Parathyroid adenoma (tissue), 2 donors: ENCODE measurements around the gene NSG1.

Experiments
- H2AFZ ChIP-seq: fragments of 300-600 bp; sonication (generic); one replicate; pipeline ENCODE4 v1.7.0; 2017; ENCODE audit warnings: antibody characterized with exemption, mild to moderate bottlenecking
- H3K27ac ChIP-seq: fragments of 300-600 bp; sonication (generic); one replicate; pipeline ENCODE4 v1.7.0; 2017
- H3K27me3 ChIP-seq: fragments of 300-600 bp; sonication (generic); one replicate; pipeline ENCODE4 v1.7.0; 2017; ENCODE audit warnings: low read length; ENCODE audit not compliant: control insufficient read depth, insufficient read depth
- H3K36me3 ChIP-seq: fragments of 300-600 bp; sonication (generic); one replicate; pipeline ENCODE4 v1.7.0; 2017; ENCODE audit warnings: low read length; ENCODE audit not compliant: control insufficient read depth, insufficient read depth
- H3K4me1 ChIP-seq: fragments of 300-600 bp; sonication (generic); one replicate; pipeline ENCODE4 v1.7.0; 2017; ENCODE audit warnings: control low read depth
- H3K4me2 ChIP-seq: fragments of 300-600 bp; sonication (generic); one replicate; pipeline ENCODE4 v1.7.0; 2017; ENCODE audit warnings: low read length
- H3K4me3 ChIP-seq: fragments of 300-600 bp; sonication (generic); one replicate; pipeline ENCODE4 v1.7.0; 2017; ENCODE audit warnings: low read depth, low read length
- H3K79me2 ChIP-seq: fragments of 300-600 bp; sonication (generic); one replicate; pipeline ENCODE4 v1.7.0; 2017; ENCODE audit warnings: control low read depth
- H3K9ac ChIP-seq: fragments of 300-600 bp; sonication (generic); one replicate; pipeline ENCODE4 v1.7.0; 2017; ENCODE audit warnings: mild to moderate bottlenecking
- H3K9me3 ChIP-seq: fragments of 300-600 bp; sonication (generic); one replicate; pipeline ENCODE4 v1.7.0; 2017; ENCODE audit warnings: low read length; ENCODE audit not compliant: control insufficient read depth
- CTCF ChIP-seq: fragments of 300-600 bp; sonication (generic); IDR thresholded peaks from one replicate; pipeline ENCODE4 v1.7.0; 2017; ENCODE audit warnings: antibody characterized with exemption, mild to moderate bottlenecking
- donor health status: primary hyperparathyroidism.

Gene NSG1

GRCh38 chr4:4388836-4389575 is 2.1 kb downstream of the NSG1 start:
- Histone ChIP-seq H3K27ac (no peak overlapping the region), H3K9ac (no peak overlapping the region), H3K36me3 (no peaks in the 10 kb centered on the region), H3K27me3 (no peaks in the 10 kb centered on the region), H3K4me2 (no peak overlapping the region), H3K4me1 (no peaks in the 10 kb centered on the region), H3K4me3 (no peak overlapping the region), H3K79me2 (no peaks in the 10 kb centered on the region), H3K9me3 (no peaks in the 10 kb centered on the region), H2AFZ (no peak overlapping the region)
- no peak for TF ChIP-seq CTCF

- Histone ChIP-seq H3K79me2 (no peaks in the 10 kb centered on the region), H2AFZ (no peak overlapping the region), H3K9ac (no peak overlapping the region), H3K9me3 (no peaks in the 10 kb centered on the region), H3K27ac (no peak overlapping the region), H3K4me2 (no peak overlapping the region), H3K27me3 (no peaks in the 10 kb centered on the region), H3K4me1 (no peaks in the 10 kb centered on the region), H3K36me3 (no peaks in the 10 kb centered on the region), H3K4me3 (no peak overlapping the region)
- no peak for TF ChIP-seq CTCF
Observed at GRCh38 chr4:4390046-4390445, 3.1 kb downstream of the NSG1 start.

GRCh38 chr4:4390515-4391240 is 3.8 kb downstream of the NSG1 start:
- no peak for TF ChIP-seq CTCF
- H3K79me2 ChIP-seq: no peaks in the 10 kb centered on the region
- H3K27ac ChIP-seq: no peak overlapping the region
- no peak overlapping the region for H3K4me3 ChIP-seq
- H2AFZ ChIP-seq: no peak overlapping the region
- no peaks in the 10 kb centered on the region for H3K4me1 ChIP-seq
- H3K9ac ChIP-seq: no peak overlapping the region
- no peaks in the 10 kb centered on the region for H3K27me3 ChIP-seq
- H3K36me3 ChIP-seq: no peaks in the 10 kb centered on the region
- H3K9me3 ChIP-seq: no peaks in the 10 kb centered on the region
- H3K4me2 ChIP-seq: no peak overlapping the region

GRCh38 chr4:4391866-4392265 is 5.0 kb downstream of the NSG1 start:
- H3K79me2 ChIP-seq: no peaks in the 10 kb centered on the region
- H3K9me3 ChIP-seq: no peaks in the 10 kb centered on the region
- no peaks in the 10 kb centered on the region for H3K27me3 ChIP-seq
- no peak for TF ChIP-seq CTCF
- no peak overlapping the region for H3K4me3 ChIP-seq
- no peak overlapping the region for H3K27ac ChIP-seq
- no peak overlapping the region for H3K4me2 ChIP-seq
- H3K4me1 ChIP-seq: no peaks in the 10 kb centered on the region
- H3K36me3 ChIP-seq: no peaks in the 10 kb centered on the region
- H3K9ac ChIP-seq: no peak overlapping the region
- no peak overlapping the region for H2AFZ ChIP-seq
